ENCODE measurements around the gene TRIP11.

TRIP11 gene

GRCh38 chr14:92004062-92004461, 35.8 kb downstream of the TRIP11 start:
- Histone ChIP-seq H3K9me3 (ENCODE audit: control insufficient read depth, low read length) (no peaks in the 10 kb centered on the region), H3K9ac (ENCODE audit: low read length) (no peak overlapping the region), H3K4me3 (ENCODE audit: low read length) (no peak overlapping the region), H3K36me3 (ENCODE audit: control insufficient read depth, insufficient read depth, low read length) (no peaks in the 10 kb centered on the region), H3K27me3 (ENCODE audit: control insufficient read depth, insufficient read depth, low read length) (no peaks in the 10 kb centered on the region), H3K4me1 (ENCODE audit: control insufficient read depth, insufficient read depth, low read length) (no peaks in the 10 kb centered on the region)

- Histone ChIP-seq H3K27me3 (ENCODE audit: control insufficient read depth, insufficient read depth, low read length) (no peaks in the 10 kb centered on the region), H3K4me3 (ENCODE audit: low read length) (no peak overlapping the region), H3K36me3 (ENCODE audit: control insufficient read depth, insufficient read depth, low read length) (no peaks in the 10 kb centered on the region), H3K9me3 (ENCODE audit: control insufficient read depth, low read length) (no peaks in the 10 kb centered on the region), H3K4me1 (ENCODE audit: control insufficient read depth, insufficient read depth, low read length) (no peaks in the 10 kb centered on the region), H3K9ac (ENCODE audit: low read length) (no peak overlapping the region)
Observed at GRCh38 chr14:91998667-91999570, 40.9 kb downstream of the TRIP11 start.

DNA sequence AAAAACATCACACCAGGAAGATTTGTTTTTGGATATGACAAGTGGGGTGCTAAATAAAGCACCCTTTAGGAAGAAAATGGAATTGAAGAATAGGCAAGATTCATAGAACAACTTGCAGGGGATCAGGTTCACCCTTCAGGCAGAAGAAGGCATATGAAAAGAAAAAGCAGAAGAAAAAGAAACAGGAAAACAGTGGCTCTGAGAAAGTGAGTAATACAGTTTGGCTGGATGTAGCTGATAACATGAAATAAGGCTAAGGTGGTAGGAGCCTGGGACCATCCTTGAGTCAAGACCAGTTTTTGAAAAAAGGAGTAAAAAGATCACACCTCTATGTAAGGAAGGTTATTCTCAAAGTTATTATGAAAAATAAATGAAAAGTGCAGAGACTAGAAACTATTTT, 42.4 kb downstream of the TRIP11 start:
- H3K4me1 ChIP-seq (ENCODE audit: control insufficient read depth, insufficient read depth, low read length): no peaks in the 10 kb centered on the region
- H3K9ac ChIP-seq (ENCODE audit: low read length): no peak overlapping the region
- no peaks in the 10 kb centered on the region for H3K36me3 ChIP-seq (ENCODE audit: control insufficient read depth, insufficient read depth, low read length)
- H3K4me3 ChIP-seq (ENCODE audit: low read length): no peak overlapping the region
- H3K9me3 ChIP-seq (ENCODE audit: control insufficient read depth, low read length): no peaks in the 10 kb centered on the region
- no peaks in the 10 kb centered on the region for H3K27me3 ChIP-seq (ENCODE audit: control insufficient read depth, insufficient read depth, low read length)

GRCh38 chr14:91996948-91997371, 42.9 kb downstream of the TRIP11 start:
- no peaks in the 10 kb centered on the region for H3K4me1 ChIP-seq (ENCODE audit: control insufficient read depth, insufficient read depth, low read length)
- H3K9me3 ChIP-seq (ENCODE audit: control insufficient read depth, low read length): no peaks in the 10 kb centered on the region
- H3K9ac ChIP-seq (ENCODE audit: low read length): no peak overlapping the region
- no peak overlapping the region for H3K4me3 ChIP-seq (ENCODE audit: low read length)
- H3K36me3 ChIP-seq (ENCODE audit: control insufficient read depth, insufficient read depth, low read length): no peaks in the 10 kb centered on the region
- H3K27me3 ChIP-seq (ENCODE audit: control insufficient read depth, insufficient read depth, low read length): no peaks in the 10 kb centered on the region

- no peaks in the 10 kb centered on the region for H3K36me3 ChIP-seq (ENCODE audit: control insufficient read depth, insufficient read depth, low read length)
- H3K4me3 ChIP-seq (ENCODE audit: low read length): no peak overlapping the region
- no peaks in the 10 kb centered on the region for H3K9me3 ChIP-seq (ENCODE audit: control insufficient read depth, low read length)
- no peaks in the 10 kb centered on the region for H3K27me3 ChIP-seq (ENCODE audit: control insufficient read depth, insufficient read depth, low read length)
- no peaks in the 10 kb centered on the region for H3K4me1 ChIP-seq (ENCODE audit: control insufficient read depth, insufficient read depth, low read length)
- no peak overlapping the region for H3K9ac ChIP-seq (ENCODE audit: low read length)
Observed at GRCh38 chr14:91987192-91987591, 52.7 kb downstream of the TRIP11 start.

DNA sequence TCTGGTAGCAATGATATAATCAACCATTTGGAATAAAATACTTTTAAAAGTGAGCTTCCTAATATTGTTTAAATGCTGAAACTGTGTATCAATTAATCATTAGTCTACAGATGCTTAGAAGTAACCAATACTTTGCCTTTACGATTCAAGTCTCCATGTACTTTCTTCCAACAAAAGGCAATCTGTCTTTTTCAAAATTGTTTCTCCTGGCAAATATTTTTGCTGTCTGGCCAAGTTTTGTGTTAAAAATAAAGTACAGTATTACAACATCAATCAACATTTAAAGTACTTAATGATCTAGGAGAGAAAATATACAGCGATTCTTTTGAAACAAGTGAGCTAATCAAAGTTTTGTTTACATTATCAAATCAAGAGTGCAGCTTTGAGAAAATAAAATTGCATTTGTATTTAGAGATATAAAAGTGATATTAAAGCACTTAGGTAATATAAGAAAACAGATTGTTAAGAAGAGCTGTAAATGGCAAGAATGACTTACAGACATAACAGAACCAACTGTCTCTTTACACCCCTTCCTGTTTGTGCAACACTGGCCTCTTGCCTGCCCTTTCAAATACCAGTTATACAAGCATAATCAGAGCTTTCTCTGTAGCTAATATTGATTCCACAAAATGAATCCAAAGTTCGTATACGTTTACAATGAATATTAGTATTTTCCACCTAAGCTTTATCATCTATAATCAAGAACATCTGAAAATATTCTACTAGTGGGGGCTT, 54.2 kb downstream of the TRIP11 start:
- Histone ChIP-seq H3K27me3 (ENCODE audit: control insufficient read depth, insufficient read depth, low read length) (no peaks in the 10 kb centered on the region), H3K9ac (ENCODE audit: low read length) (no peak overlapping the region), H3K9me3 (ENCODE audit: control insufficient read depth, low read length) (no peaks in the 10 kb centered on the region), H3K36me3 (ENCODE audit: control insufficient read depth, insufficient read depth, low read length) (no peaks in the 10 kb centered on the region), H3K4me1 (ENCODE audit: control insufficient read depth, insufficient read depth, low read length) (no peaks in the 10 kb centered on the region), H3K4me3 (ENCODE audit: low read length) (no peak overlapping the region)

GRCh38 chr14:91985008-91985407, 54.9 kb downstream of the TRIP11 start:
- no peaks in the 10 kb centered on the region for H3K36me3 ChIP-seq (ENCODE audit: control insufficient read depth, insufficient read depth, low read length)
- no peaks in the 10 kb centered on the region for H3K27me3 ChIP-seq (ENCODE audit: control insufficient read depth, insufficient read depth, low read length)
- H3K9ac ChIP-seq (ENCODE audit: low read length): no peak overlapping the region
- no peaks in the 10 kb centered on the region for H3K9me3 ChIP-seq (ENCODE audit: control insufficient read depth, low read length)
- no peaks in the 10 kb centered on the region for H3K4me1 ChIP-seq (ENCODE audit: control insufficient read depth, insufficient read depth, low read length)
- H3K4me3 ChIP-seq (ENCODE audit: low read length): no peak overlapping the region

DNA sequence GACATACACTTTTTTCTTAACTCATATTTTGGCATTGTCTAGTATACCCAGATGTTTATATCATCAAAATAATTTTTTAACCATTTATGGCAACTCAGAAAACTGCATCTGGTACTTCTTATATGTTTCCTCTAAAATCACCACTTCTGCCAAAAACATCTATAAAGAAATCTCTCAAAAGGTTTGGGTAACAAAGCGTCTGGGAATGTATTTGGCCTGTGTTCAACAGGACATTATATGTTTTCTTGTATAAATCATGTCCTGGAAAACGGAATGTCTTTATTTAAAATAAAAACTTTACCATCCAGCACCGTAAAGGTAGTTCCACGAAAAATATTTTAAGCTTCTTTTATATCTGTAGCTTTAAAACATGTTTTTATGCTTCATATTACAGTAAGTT, 56.3 kb downstream of the TRIP11 start:
- no peaks in the 10 kb centered on the region for H3K36me3 ChIP-seq (ENCODE audit: control insufficient read depth, insufficient read depth, low read length)
- H3K9ac ChIP-seq (ENCODE audit: low read length): no peak overlapping the region
- H3K27me3 ChIP-seq (ENCODE audit: control insufficient read depth, insufficient read depth, low read length): no peaks in the 10 kb centered on the region
- H3K9me3 ChIP-seq (ENCODE audit: control insufficient read depth, low read length): no peaks in the 10 kb centered on the region
- no peaks in the 10 kb centered on the region for H3K4me1 ChIP-seq (ENCODE audit: control insufficient read depth, insufficient read depth, low read length)
- H3K4me3 ChIP-seq (ENCODE audit: low read length): no peak overlapping the region

- no peak overlapping the region for H3K4me3 ChIP-seq (ENCODE audit: low read length)
Observed at GRCh38 chr14:91980157-91980556, 59.7 kb downstream of the TRIP11 start.

GRCh38 chr14:91977884-91978283, 62.0 kb downstream of the TRIP11 start:
- Histone ChIP-seq H3K9me3 (ENCODE audit: control insufficient read depth, low read length) (no peaks in the 10 kb centered on the region), H3K9ac (ENCODE audit: low read length) (no peak overlapping the region), H3K36me3 (ENCODE audit: control insufficient read depth, insufficient read depth, low read length) (no peaks in the 10 kb centered on the region), H3K4me3 (ENCODE audit: low read length) (no peak overlapping the region), H3K27me3 (ENCODE audit: control insufficient read depth, insufficient read depth, low read length) (no peaks in the 10 kb centered on the region), H3K4me1 (ENCODE audit: control insufficient read depth, insufficient read depth, low read length) (no peaks in the 10 kb centered on the region)

More at GRCh38 chr14:91980157-91980556, 59.7 kb downstream of the TRIP11 start:
- no peaks in the 10 kb centered on the region for H3K9me3 ChIP-seq (ENCODE audit: control insufficient read depth, low read length)
- H3K36me3 ChIP-seq (ENCODE audit: control insufficient read depth, insufficient read depth, low read length): no peaks in the 10 kb centered on the region
- H3K4me1 ChIP-seq (ENCODE audit: control insufficient read depth, insufficient read depth, low read length): no peaks in the 10 kb centered on the region
- no peak overlapping the region for H3K9ac ChIP-seq (ENCODE audit: low read length)
- H3K27me3 ChIP-seq (ENCODE audit: control insufficient read depth, insufficient read depth, low read length): no peaks in the 10 kb centered on the region

GRCh38 chr14:91975763-91976162, 64.1 kb downstream of the TRIP11 start:
- no peak overlapping the region for H3K9ac ChIP-seq (ENCODE audit: low read length)
- no peaks in the 10 kb centered on the region for H3K4me1 ChIP-seq (ENCODE audit: control insufficient read depth, insufficient read depth, low read length)
- no peaks in the 10 kb centered on the region for H3K27me3 ChIP-seq (ENCODE audit: control insufficient read depth, insufficient read depth, low read length)
- no peaks in the 10 kb centered on the region for H3K9me3 ChIP-seq (ENCODE audit: control insufficient read depth, low read length)
- H3K36me3 ChIP-seq (ENCODE audit: control insufficient read depth, insufficient read depth, low read length): no peaks in the 10 kb centered on the region
- H3K4me3 ChIP-seq (ENCODE audit: low read length): no peak overlapping the region

DNA sequence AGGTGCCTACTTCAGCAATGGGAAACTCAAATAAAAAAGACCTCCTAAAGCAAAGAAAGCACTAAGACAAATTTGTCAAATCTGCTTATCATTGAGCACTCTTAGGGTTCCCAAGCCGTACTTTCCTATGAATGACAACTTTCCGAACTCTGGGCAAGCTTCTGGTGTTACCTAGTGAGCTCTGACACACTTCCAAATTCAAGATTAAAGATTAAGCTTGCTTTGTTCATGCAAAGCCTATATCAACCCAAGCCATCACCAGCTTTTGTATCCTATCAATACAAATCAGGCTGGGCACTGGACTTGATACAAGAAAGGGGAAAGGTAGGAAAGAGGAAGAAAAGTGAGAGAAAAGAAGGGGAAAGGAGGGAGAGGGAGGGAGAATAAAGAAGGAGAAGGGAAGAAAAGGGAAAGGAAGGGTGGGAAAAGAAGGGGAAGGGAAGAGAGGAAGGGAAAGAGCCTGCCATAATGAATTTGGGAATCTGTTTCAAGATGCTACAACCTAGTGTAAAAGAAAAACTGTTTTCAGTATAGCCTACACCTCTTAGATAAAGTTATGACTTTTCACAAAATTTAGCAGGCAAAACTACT, 68.6 kb downstream of the TRIP11 start:
- Histone ChIP-seq H3K4me3 (ENCODE audit: low read length) (no peak overlapping the region), H3K27me3 (ENCODE audit: control insufficient read depth, insufficient read depth, low read length) (no peaks in the 10 kb centered on the region), H3K36me3 (ENCODE audit: control insufficient read depth, insufficient read depth, low read length) (no peaks in the 10 kb centered on the region), H3K4me1 (ENCODE audit: control insufficient read depth, insufficient read depth, low read length) (no peaks in the 10 kb centered on the region), H3K9me3 (ENCODE audit: control insufficient read depth, low read length) (no peaks in the 10 kb centered on the region), H3K9ac (ENCODE audit: low read length) (no peak overlapping the region)
